Transverse colon (tissue), 4 donors: ENCODE results near the gene RASAL1. TPM values are rescaled to one million over a fixed set of nuclear protein-coding genes. Genes with fewer than 3 reads are reported as not detected.

Experiments
- DNase-seq: peaks from one replicate; pipeline ENCODE4 v3.0.0-alpha.2; 2019
- H3K27ac ChIP-seq, 4 donors: fragments of 200-600 bp; sonication (generic); 2 replicates each; pipeline ENCODE4 v1.5.1; 2016 to 2018; ENCODE audit warnings: inconsistent platforms in 4 of 4
- H3K27me3 ChIP-seq: fragments of 200-600 bp; sonication (generic); 2 replicates; pipeline ENCODE4 v1.5.1; 2017; ENCODE audit warnings: inconsistent platforms
- H3K36me3 ChIP-seq, 4 donors: fragments of 200-600 bp; sonication (generic); 2 replicates each; pipeline ENCODE4 v1.5.1; 2017 to 2019; ENCODE audit warnings: inconsistent platforms in 4 of 4
- H3K4me1 ChIP-seq, 4 donors: fragments of 200-600 bp; sonication (generic); 2 replicates each; pipeline ENCODE4 v1.5.1; 2017 to 2020; ENCODE audit warnings: inconsistent platforms in 4 of 4
- H3K4me3 ChIP-seq, 4 donors: fragments of 200-600 bp; sonication (generic); 1 replicate in 1 of 4; 2 replicates in 3 of 4; pipeline versions ENCODE4 v1.5.1 to v1.6.1; 2017 to 2019; ENCODE audit warnings: inconsistent platforms in 4 of 4
- H3K9me3 ChIP-seq, 2 donors: fragments of 200-600 bp; sonication (generic); 2 replicates each; pipeline ENCODE4 v1.5.1; 2017 to 2019; ENCODE audit warnings: inconsistent platforms in 2 of 2
- CTCF ChIP-seq, 5 experiments: fragments of 200-600 bp in 3 of 5; fragments of 450-650 bp in 2 of 5; sonication (generic) in 3 of 5; IDR thresholded peaks; 1 replicate in 2 of 5; 2 replicates in 3 of 5; pipeline ENCODE4 v1.5.1; 2016 to 2017; ENCODE audit warnings: antibody characterized with exemption in 5 of 5, inconsistent platforms in 3 of 5, mild to moderate bottlenecking in 2 of 5, moderate library complexity in 1 of 5
- EP300 ChIP-seq: sonication (generic); formaldehyde crosslinking; IDR thresholded peaks from one replicate; pipeline ENCODE4 v1.6.1; 2017; ENCODE audit warnings: antibody characterized with exemption, low read depth
- POLR2A ChIP-seq: fragments of 450-650 bp; IDR thresholded peaks from one replicate; pipeline ENCODE4 v1.6.1; 2016; ENCODE audit warnings: antibody characterized with exemption, mild to moderate bottlenecking, moderate library complexity
- POLR2AphosphoS5 ChIP-seq, 3 donors: sonication (generic); formaldehyde crosslinking; IDR thresholded peaks; one replicate each; pipeline ENCODE4 v1.6.1; 2016; ENCODE audit warnings: antibody characterized with exemption in 3 of 3
- WGBS, 2 donors: methylation state at CpG; one replicate each; pipeline ENCODE4 v1.1.5; 2018; ENCODE audit warnings: low coverage in 1 of 2; 5-methylcytosine and 5-hydroxymethylcytosine counted together
- in situ Hi-C, 4 donors: fragments of 200-750 bp; cut with MboI; loops; one replicate each; pipeline versions ENCODE4 v1.15.0 to v1.15.1; 2017; ENCODE audit warnings: low sequenced_read_pairs in 3 of 4, low pct_ligation_motif_present in 1 of 4, low pct_unique_long_range_greater_than_20kb in 1 of 4
- intact Hi-C: fragments of 100-400 bp; cut with DNase I; formaldehyde crosslinking; loops from one replicate; pipeline ENCODE4 v1.15.1; 2023; ENCODE audit warnings: low total_unique reads
- total RNA-seq, 4 donors: library from RNA; depleted of rRNA; stranded (reverse); fragments of >200 nt; gene quantifications; one replicate each; pipeline ENCODE4 v1.1.0, GENCODE V29; 2016

Gene RASAL1
- total RNA-seq, 4 donors from 2014 or later: 1.9 to 38.2 (median 4.9) TPM

GRCh38 chr12:113088971-113089756, 46.4 kb downstream of the RASAL1 start:
- H3K27ac ChIP-seq: peak overlapping the region in 1 of 4 donors; percentile 7
- peak; percentile 28 for DNase-seq
- TF ChIP-seq EP300 (no peak), POLR2A (no peak), CTCF (IDR thresholded peaks at IDR 0.05) (no peak), POLR2AphosphoS5 (IDR thresholded peaks at IDR 0.05) (no peak)
- WGBS, 2 donors: 73 to 83% methylated on average over 1 to 13 of the region's 13 CpGs
- H3K36me3 ChIP-seq: no peaks in the 10 kb centered on the region
- peaks cover 47% of the 10 kb centered on the region for H3K27me3 ChIP-seq
- intact Hi-C loops (no loop called here), in situ Hi-C loops (no loop called here)
- H3K9me3 ChIP-seq: no peaks in the 10 kb centered on the region
- H3K4me3 ChIP-seq: no peak overlapping the region
- H3K4me1 ChIP-seq: peaks cover 0 to 11% (median 8%) of the 10 kb centered on the region in 4 donors

GRCh38 chr12:113088037-113088436, 47.5 kb downstream of the RASAL1 start:
- in situ Hi-C loops (no loop called here), intact Hi-C loops (no loop called here)
- H3K9me3 ChIP-seq: no peaks in the 10 kb centered on the region
- no peak for DNase-seq
- H3K27ac ChIP-seq: no peak overlapping the region
- no peak for TF ChIP-seq POLR2A
- no peak for TF ChIP-seq CTCF (IDR thresholded peaks at IDR 0.05)
- TF ChIP-seq EP300: no peak
- no peak for TF ChIP-seq POLR2AphosphoS5 (IDR thresholded peaks at IDR 0.05)
- H3K27me3 ChIP-seq: peaks cover 40% of the 10 kb centered on the region
- WGBS, 2 donors: 91 to 100% methylated on average over 2 to 3 of the region's 3 CpGs
- no peak overlapping the region for H3K4me3 ChIP-seq
- H3K4me1 ChIP-seq: peaks cover 0 to 6% (median 4%) of the 10 kb centered on the region in 4 donors
- H3K36me3 ChIP-seq: no peaks in the 10 kb centered on the region

GRCh38 chr12:113087193-113087592, 48.4 kb downstream of the RASAL1 start:
- in situ Hi-C loops (no loop called here), intact Hi-C loops (no loop called here)
- DNase-seq: no peak
- no peak for TF ChIP-seq EP300
- no peak for TF ChIP-seq POLR2A
- TF ChIP-seq POLR2AphosphoS5 (IDR thresholded peaks at IDR 0.05): no peak
- TF ChIP-seq CTCF (IDR thresholded peaks at IDR 0.05): no peak
- H3K27ac ChIP-seq: peak overlapping the region in 1 of 4 donors; percentile 6
- H3K36me3 ChIP-seq: no peaks in the 10 kb centered on the region
- no peak overlapping the region for H3K4me3 ChIP-seq
- H3K9me3 ChIP-seq: no peaks in the 10 kb centered on the region
- 51% methylated on average over 5 of the region's 5 CpGs; no CpG with 5 or more reads in 1 of the 2 donors for WGBS, 2 donors
- peaks cover 31% of the 10 kb centered on the region for H3K27me3 ChIP-seq
- no peaks in the 10 kb centered on the region for H3K4me1 ChIP-seq

GRCh38 chr12:113086249-113087164, 49.1 kb downstream of the RASAL1 start:
- DNase-seq: peak; percentile 50
- in situ Hi-C loops: no loop called here
- Histone ChIP-seq H3K27me3 (peaks cover 24% of the 10 kb centered on the region), H3K36me3 (no peaks in the 10 kb centered on the region), H3K4me3 (no peak overlapping the region), H3K4me1 (no peaks in the 10 kb centered on the region), H3K9me3 (no peaks in the 10 kb centered on the region), H3K27ac (peak overlapping the region in 1 of 4 donors; percentile 6)
- WGBS, 2 donors: 34 to 62% methylated on average over 6 to 17 of the region's 17 CpGs
- intact Hi-C loops: no loop called here
- TF ChIP-seq EP300 (no peak), POLR2A (no peak), POLR2AphosphoS5 (IDR thresholded peaks at IDR 0.05) (no peak), CTCF (IDR thresholded peaks at IDR 0.05) (no peak)
